Psoas muscle (tissue), 8 donors: ENCODE measurements around the gene PCDHA11. TPM values are rescaled to one million over a fixed set of nuclear protein-coding genes. Genes with fewer than 3 reads are reported as not detected.
"Not testable (repeated sequence)": the region's sequence is repeated elsewhere in the genome, so short reads cannot be mapped to it uniquely, and the experiment has no call there.

Experiments
- ATAC-seq, 4 donors: fragments of 200-7000 bp; cut with Tn5 transposase; one replicate each; pipeline ENCODE4 v1.9.1; 2020; ENCODE audit warnings: moderate library complexity in 3 of 4, mild to moderate bottlenecking in 2 of 4
- DNase-seq, 2 donors: peaks; one replicate each; pipeline ENCODE4 v3.0.0-alpha.2; 2020
- H3K27ac ChIP-seq: fragments of 200-600 bp; one replicate; pipeline ENCODE4 v1.8.0; 2022
- H3K27me3 ChIP-seq, 3 donors: fragments of 200-600 bp in 1 of 3; one replicate each; pipeline versions ENCODE4 v1.6.1 to v1.8.0; 2013 to 2022; ENCODE audit warnings: low read length in 2 of 3, mild to moderate bottlenecking in 2 of 3, moderate library complexity in 1 of 3; ENCODE audit not compliant: insufficient read depth in 3 of 3
- H3K36me3 ChIP-seq, 2 donors: fragments of 200-600 bp in 1 of 2; one replicate each; pipeline versions ENCODE4 v1.6.1 to v1.8.0; 2013 to 2022; ENCODE audit warnings: low read depth in 1 of 2, mild to moderate bottlenecking in 1 of 2, moderate library complexity in 1 of 2; ENCODE audit not compliant: insufficient read depth in 1 of 2
- H3K4me1 ChIP-seq: fragments of 200-600 bp; one replicate; pipeline ENCODE4 v1.8.0; 2022
- H3K4me3 ChIP-seq: fragments of 200-600 bp; one replicate; pipeline ENCODE4 v1.8.0; 2022; ENCODE audit warnings: mild to moderate bottlenecking
- H3K9me3 ChIP-seq: fragments of 200-600 bp; one replicate; pipeline ENCODE4 v1.8.0; 2022
- WGBS, 3 donors: extraction: QIAGEN DNeasy Blood & Tissue Kit; methylation state at CpG; one replicate each; pipeline versions ENCODE4 v1.1.6 to v1.1.7; 2013; 5-methylcytosine and 5-hydroxymethylcytosine counted together
- intact Hi-C, 2 donors: fragments of 100-400 bp; cut with DNase I; formaldehyde crosslinking; loops; one replicate each; pipeline versions ENCODE4 v1.11.0 to v1.14.2; 2022
- polyA plus RNA-seq, 3 donors: library from polyadenylated mRNA; stranded (reverse); fragments of 200-250 nt; gene quantifications; one replicate each; pipeline ENCODE4 v1.2.3, GENCODE V29; 2013
- total RNA-seq, 4 donors: library from RNA; stranded (reverse); fragmentation: NEBNext Ultra II Directional in 2 of 4; extraction: Animal tissue kit (Norgen Biotek cat#: 25700) in 2 of 4; gene quantifications; one replicate each; pipeline versions ENCODE4 v1.2.1 to v1.2.4, GENCODE V29; 2021 to 2023
- TF ChIP-seq, protein P1 (sequence below): fragments of 200-600 bp; IDR thresholded peaks from one replicate; pipeline ENCODE4 v1.8.0; 2022; ENCODE audit warnings: antibody characterized with exemption
- donor health status: healthy with polysubstance abuse.
- donor health status: DM: no; HTN: no; CAD: no; lungs with moderate emphysema.
- donor health status: Bipolar disorder and iron deficiency.
- donor health status: healthy.
- donor health status: DM: yes; HTN: yes; CAD: no.
- donor health status: DM: no; HTN: no; CAD: no.
- donor health status: DM: no; HTN: no; CAD: no.
- donor health status: DM: yes; HTN: yes; CAD: no.

The PCDHA11 gene
- total and polyA plus RNA-seq, 7 donors = 0.01 to 0.06 (median 0.03) TPM; not detected in 4

DNA sequence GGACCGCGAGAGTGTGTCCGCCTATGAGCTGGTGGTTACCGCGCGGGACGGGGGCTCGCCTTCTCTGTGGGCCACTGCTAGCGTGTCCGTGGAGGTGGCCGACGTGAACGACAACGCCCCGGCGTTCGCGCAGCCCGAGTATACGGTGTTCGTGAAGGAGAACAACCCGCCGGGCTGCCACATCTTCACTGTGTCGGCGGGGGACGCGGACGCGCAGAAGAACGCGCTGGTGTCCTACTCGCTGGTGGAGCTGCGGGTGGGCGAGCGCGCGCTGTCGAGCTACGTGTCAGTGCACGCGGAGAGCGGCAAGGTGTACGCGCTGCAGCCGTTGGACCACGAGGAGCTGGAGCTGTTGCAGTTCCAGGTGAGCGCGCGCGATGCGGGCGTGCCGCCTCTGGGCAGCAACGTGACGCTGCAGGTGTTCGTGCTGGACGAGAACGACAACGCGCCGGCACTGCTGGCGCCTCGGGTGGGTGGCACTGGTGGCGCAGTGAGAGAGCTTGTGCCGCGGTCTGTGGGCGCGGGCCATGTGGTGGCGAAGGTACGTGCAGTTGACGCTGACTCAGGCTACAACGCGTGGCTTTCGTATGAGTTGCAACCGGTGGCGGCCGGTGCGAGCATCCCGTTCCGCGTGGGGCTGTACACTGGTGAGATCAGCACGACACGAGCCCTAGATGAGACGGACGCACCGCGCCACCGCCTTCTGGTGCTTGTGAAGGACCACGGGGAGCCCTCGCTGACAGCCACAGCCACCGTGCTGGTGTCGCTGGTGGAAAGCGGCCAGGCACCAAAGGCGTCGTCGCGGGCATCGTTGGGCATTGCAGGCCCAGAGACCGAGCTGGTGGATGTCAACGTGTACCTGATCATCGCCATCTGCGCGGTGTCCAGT is 32.9 kb upstream of the PCDHA11 start:
- 36 to 45% (median 37%) methylated on average over 90 to 103 of the region's 103 CpGs for WGBS, 3 donors
- TF ChIP-seq, protein P1, sequence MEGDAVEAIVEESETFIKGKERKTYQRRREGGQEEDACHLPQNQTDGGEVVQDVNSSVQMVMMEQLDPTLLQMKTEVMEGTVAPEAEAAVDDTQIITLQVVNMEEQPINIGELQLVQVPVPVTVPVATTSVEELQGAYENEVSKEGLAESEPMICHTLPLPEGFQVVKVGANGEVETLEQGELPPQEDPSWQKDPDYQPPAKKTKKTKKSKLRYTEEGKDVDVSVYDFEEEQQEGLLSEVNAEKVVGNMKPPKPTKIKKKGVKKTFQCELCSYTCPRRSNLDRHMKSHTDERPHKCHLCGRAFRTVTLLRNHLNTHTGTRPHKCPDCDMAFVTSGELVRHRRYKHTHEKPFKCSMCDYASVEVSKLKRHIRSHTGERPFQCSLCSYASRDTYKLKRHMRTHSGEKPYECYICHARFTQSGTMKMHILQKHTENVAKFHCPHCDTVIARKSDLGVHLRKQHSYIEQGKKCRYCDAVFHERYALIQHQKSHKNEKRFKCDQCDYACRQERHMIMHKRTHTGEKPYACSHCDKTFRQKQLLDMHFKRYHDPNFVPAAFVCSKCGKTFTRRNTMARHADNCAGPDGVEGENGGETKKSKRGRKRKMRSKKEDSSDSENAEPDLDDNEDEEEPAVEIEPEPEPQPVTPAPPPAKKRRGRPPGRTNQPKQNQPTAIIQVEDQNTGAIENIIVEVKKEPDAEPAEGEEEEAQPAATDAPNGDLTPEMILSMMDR = no peak
- intact Hi-C loops = no loop called here
- H3K27ac ChIP-seq = no peak overlapping the region
- peaks cover 16% of the 10 kb centered on the region for H3K9me3 ChIP-seq
- H3K36me3 ChIP-seq = no peaks in the 10 kb centered on the region
- H3K4me1 ChIP-seq = no peaks in the 10 kb centered on the region
- no peak overlapping the region for H3K4me3 ChIP-seq
- DNase-seq = peak in 1 of 2 donors; percentile 31
- peaks cover 0 to 31% (median 5%) of the 10 kb centered on the region in 3 donors for H3K27me3 ChIP-seq
- ATAC-seq = no peak

DNA sequence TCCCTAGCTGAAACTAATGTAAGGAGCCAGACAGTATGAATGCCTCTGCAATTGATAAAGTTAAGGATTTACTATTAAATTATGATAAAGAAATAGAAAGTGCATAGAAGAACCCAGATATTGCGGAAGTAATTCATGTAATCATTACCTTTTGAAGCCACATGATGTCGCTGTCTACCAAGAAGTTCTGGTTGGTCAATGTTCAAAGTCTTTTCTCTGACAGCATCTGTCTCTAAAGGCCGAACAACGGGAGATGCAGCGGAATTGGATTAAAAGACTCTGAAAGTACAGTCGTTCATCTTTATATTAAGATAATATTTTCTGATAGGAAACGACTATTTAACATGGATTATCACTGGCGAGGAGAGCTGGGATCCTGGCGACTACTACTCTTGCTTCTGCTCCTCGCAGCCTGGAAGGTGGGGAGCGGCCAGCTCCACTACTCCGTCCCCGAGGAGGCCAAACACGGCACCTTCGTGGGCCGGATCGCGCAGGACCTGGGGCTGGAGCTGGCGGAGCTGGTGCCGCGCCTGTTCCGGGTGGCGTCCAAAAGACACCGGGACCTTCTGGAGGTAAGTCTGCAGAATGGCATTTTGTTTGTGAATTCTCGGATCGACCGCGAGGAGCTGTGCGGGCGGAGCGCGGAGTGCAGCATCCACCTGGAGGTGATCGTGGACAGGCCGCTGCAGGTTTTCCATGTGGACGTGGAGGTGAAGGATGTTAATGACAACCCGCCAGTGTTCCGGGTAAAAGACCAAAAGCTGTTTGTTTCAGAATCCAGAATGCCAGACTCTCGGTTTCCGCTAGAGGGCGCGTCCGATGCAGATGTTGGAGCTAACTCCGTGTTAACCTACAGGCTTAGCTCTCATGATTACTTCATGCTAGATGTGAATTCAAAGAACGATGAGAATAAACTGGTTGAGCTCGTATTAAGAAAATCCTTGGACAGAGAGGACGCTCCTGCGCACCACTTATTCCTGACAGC is 27.5 kb upstream of the PCDHA11 start, which contains the start of gene PCDHA8:
PCDHA8 (plus strand) TSS at position 210 of the 985 bp plus-strand sequence; CDS start at position 345, 135 bp downstream.
- WGBS, 3 donors = 16 to 24% (median 21%) methylated on average over 43 to 47 of the region's 47 CpGs

DNA sequence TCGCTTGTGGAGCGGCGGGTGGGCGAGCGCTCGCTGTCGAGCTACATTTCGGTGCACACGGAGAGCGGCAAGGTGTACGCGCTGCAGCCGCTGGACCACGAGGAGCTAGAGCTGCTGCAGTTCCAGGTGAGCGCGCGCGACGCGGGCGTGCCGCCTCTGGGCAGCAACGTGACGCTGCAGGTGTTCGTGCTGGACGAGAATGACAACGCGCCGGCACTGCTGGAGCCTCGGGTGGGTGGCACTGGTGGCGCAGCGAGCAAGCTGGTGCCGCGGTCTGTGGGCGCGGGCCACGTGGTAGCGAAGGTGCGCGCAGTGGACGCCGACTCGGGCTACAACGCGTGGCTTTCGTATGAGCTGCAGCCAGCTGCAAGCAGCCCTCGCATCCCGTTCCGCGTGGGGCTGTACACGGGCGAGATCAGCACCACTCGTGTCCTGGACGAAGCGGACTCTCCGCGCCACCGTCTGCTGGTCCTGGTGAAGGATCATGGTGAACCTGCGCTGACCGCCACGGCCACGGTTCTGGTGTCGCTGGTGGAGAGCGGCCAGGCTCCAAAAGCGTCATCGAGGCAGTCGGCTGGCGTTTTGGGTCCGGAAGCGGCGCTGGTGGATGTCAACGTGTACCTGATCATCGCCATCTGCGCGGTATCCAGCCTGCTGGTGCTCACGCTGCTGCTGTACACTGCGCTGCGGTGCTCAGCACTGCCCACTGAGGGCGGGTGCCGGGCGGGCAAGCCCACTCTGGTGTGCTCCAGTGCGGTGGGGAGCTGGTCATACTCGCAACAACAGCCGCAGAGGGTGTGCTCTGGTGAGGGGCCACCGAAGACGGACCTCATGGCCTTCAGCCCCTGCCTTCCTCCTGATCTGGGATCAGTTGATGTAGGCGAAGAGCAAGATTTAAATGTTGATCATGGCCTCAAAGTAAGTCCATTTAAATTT is 25.7 kb upstream of the PCDHA11 start:
- intact Hi-C loops = no loop called here
- 41 to 46% methylated on average over 48 to 87 of the region's 87 CpGs; no CpG with 5 or more reads in 1 of the 3 donors for WGBS, 3 donors
- peaks cover 4% of the 10 kb centered on the region for H3K9me3 ChIP-seq
- no peaks in the 10 kb centered on the region for H3K4me1 ChIP-seq
- no peak overlapping the region for H3K27ac ChIP-seq
- no peak overlapping the region for H3K4me3 ChIP-seq
- peaks cover 0 to 6% (median 0%) of the 10 kb centered on the region in 3 donors for H3K27me3 ChIP-seq
- DNase-seq (no peak), ATAC-seq (no peak)
- TF ChIP-seq, protein P1 = no peak
- H3K36me3 ChIP-seq = no peaks in the 10 kb centered on the region

More for the DNA sequence above, 27.5 kb upstream of the PCDHA11 start, which contains the start of gene PCDHA8:
- Histone ChIP-seq H3K9me3 (peaks cover 7% of the 10 kb centered on the region), H3K4me3 (no peak within 1 kb of the TSS), H3K27me3 (peaks cover 0 to under 1% (median 0%) of the 10 kb centered on the region in 3 donors), H3K36me3 (no peaks in the 10 kb centered on the region), H3K27ac (no peak within 1 kb of the TSS), H3K4me1 (no peaks in the 10 kb centered on the region)
- TF ChIP-seq, protein P1 = no peak
- intact Hi-C loops = no loop called here
- DNase-seq (no peak), ATAC-seq (no peak)

DNA sequence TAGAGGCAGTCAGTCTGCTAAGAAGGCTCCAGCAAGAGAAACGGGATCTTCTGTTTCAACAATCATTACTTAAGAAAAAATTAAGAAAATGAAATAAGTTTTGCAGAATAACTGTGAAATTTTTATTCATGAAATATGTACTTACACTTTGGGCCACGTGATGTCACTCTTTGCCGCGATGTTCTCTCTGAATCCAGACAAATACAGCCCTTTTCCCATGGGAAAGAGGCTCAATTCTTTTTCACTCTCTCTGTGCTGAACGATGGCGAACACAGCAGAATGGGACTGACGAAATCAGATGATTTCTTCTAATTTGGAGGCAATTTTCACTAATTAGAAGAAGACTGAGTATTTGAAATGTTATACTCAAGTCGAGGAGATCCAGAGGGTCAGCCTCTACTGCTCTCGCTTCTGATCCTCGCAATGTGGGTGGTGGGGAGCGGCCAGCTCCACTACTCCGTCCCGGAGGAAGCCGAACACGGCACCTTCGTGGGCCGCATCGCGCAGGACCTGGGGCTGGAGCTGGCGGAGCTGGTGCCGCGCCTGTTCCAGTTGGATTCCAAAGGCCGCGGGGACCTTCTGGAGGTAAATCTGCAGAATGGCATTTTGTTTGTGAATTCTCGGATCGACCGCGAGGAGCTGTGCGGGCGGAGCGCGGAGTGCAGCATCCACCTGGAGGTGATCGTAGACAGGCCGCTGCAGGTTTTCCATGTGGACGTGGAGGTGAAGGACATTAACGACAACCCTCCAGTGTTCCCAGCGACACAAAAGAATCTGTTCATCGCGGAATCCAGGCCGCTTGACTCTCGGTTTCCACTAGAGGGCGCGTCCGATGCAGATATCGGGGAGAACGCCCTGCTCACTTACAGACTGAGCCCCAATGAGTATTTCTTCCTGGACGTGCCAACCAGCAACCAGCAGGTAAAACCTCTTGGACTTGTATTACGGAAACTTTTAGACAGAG is 20.3 kb upstream of the PCDHA11 start, which contains the start of gene PCDHA9:
PCDHA9 (plus strand) TSS at position 244 of the 964 bp plus-strand sequence; CDS start at position 358, 114 bp downstream.
- H3K4me1 ChIP-seq, H3K9me3 ChIP-seq, H3K4me3 ChIP-seq, ATAC-seq, intact Hi-C loops, H3K27me3 ChIP-seq, H3K27ac ChIP-seq, H3K36me3 ChIP-seq, DNase-seq: not testable (repeated sequence)
- 17 to 18% methylated on average over 32 to 46 of the region's 48 CpGs; no CpG with 5 or more reads in 1 of the 3 donors for WGBS, 3 donors

DNA sequence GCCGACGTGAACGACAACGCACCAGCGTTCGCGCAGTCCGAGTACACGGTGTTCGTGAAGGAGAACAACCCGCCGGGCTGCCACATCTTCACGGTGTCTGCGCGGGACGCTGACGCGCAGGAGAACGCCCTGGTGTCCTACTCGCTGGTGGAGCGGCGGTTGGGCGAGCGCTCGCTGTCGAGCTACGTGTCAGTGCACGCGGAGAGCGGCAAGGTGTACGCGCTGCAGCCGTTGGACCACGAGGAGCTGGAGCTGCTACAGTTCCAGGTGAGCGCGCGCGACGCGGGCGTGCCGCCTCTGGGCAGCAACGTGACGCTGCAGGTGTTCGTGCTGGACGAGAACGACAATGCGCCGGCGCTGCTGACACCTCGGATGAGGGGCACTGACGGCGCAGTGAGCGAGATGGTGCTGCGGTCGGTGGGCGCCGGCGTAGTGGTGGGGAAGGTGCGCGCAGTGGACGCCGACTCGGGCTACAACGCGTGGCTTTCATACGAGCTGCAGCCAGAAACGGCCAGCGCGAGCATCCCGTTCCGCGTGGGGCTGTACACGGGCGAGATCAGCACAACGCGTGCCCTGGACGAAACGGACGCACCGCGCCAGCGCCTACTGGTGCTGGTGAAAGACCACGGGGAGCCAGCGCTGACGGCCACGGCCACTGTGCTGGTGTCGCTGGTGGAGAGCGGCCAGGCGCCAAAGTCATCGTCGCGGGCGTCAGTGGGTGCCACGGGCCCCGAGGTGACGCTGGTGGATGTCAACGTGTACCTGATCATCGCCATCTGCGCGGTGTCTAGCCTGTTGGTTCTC is 18.7 kb upstream of the PCDHA11 start:
- H3K4me3 ChIP-seq, intact Hi-C loops, H3K27ac ChIP-seq, H3K4me1 ChIP-seq, ATAC-seq, H3K9me3 ChIP-seq, H3K36me3 ChIP-seq, DNase-seq: not testable (repeated sequence)
- H3K27me3 ChIP-seq = peaks cover 0 to 11% (median 3%) of the 10 kb centered on the region in 3 donors
- 39 to 49% methylated on average over 25 to 101 of the region's 101 CpGs; no CpG with 5 or more reads in 1 of the 3 donors for WGBS, 3 donors
